HCT116 (cell line): Measurements from ENCODE around the gene KCTD19. TPM values are rescaled to one million over a fixed set of nuclear protein-coding genes. Genes with fewer than 3 reads are reported as not detected.
A peak's percentile ranks its signal among the peaks of the same experiment; 100 is the strongest.

Source experiments
- ATAC-seq: fragments of 200-7000 bp; cut with Tn5 transposase; 2 replicates; pipeline ENCODE4 v1.9.1; 2020; ENCODE audit warnings: mild to moderate bottlenecking, moderate library complexity
- BruUV-seq: library from RNA; stranded (reverse); fragments of 400-500 nt; replicated peaks from 2 replicates; lab custom pipeline; 2021; lab: Mats Ljungman, UMichigan
- CTCF ChIA-PET: fragments of 300-600 bp; sonication (Branson Sonifier 250); formaldehyde crosslinking; loops from one replicate; lab custom pipeline; 2021; ENCODE audit warnings: antibody characterized with exemption; lab: Charles Lee
- POLR2A ChIA-PET: fragments of 300-600, 350-600 bp; sonication (Branson Sonifier 250); formaldehyde crosslinking; loops from one replicate; lab custom pipeline; 2021; ENCODE audit warnings: antibody characterized with exemption; lab: Charles Lee
- RAD21 ChIA-PET, 2 experiments: fragments of 300-600 bp; sonication (Branson Sonifier 250); formaldehyde crosslinking; loops; one replicate each; lab custom pipeline; 2023; ENCODE audit warnings: low total read pairs in 2 of 2; ENCODE audit not compliant: uncharacterized antibody in 2 of 2, unreplicated experiment in 2 of 2, low non-redundant PET in 1 of 2; lab: Charles Lee
- DNase-seq: peaks from one replicate; pipeline ENCODE4 v3.0.0-alpha.2; 2010; ENCODE audit warnings: low read depth, low spot score
- H2AFZ ChIP-seq: fragments of 200-600 bp; shearing (Covaris generic), sonication (generic); 2 replicates; pipeline ENCODE4 v1.6.1; 2017; ENCODE audit warnings: low read depth, mixed run types, mixed read lengths, antibody characterized with exemption, low read length; ENCODE audit not compliant: poor library complexity, severe bottlenecking
- H3K27ac ChIP-seq: 2 replicates; pipeline ENCODE4 v1.5.1; 2012; ENCODE audit warnings: low read depth, low read length
- H3K27me3 ChIP-seq: fragments of 200-600 bp; sonication (generic); 2 replicates; pipeline ENCODE4 v1.6.1; 2016; ENCODE audit warnings: mixed run types, low read length, mixed read lengths; ENCODE audit not compliant: insufficient read depth
- H3K36me3 ChIP-seq, 2 experiments: fragments of 200-500 bp in 1 of 2; fragments of 200-600 bp in 1 of 2; sonication (Bioruptor generic) in 1 of 2; sonication (generic) in 1 of 2; 2 replicates each; pipeline versions ENCODE4 v1.5.1 to v1.6.1; 2014 to 2016; ENCODE audit warnings: low read length in 2 of 2, inconsistent platforms in 1 of 2, mixed read lengths in 1 of 2, mixed run types in 1 of 2; ENCODE audit not compliant: insufficient read depth in 2 of 2, control insufficient read depth in 1 of 2
- H3K4me1 ChIP-seq, 2 experiments: fragments of 200-600 bp in 1 of 2; sonication (generic) in 1 of 2; 2 replicates each; pipeline versions ENCODE4 v1.5.1 to v1.6.1; 2012 to 2017; ENCODE audit warnings: low read length in 2 of 2, inconsistent platforms in 1 of 2, mild to moderate bottlenecking in 1 of 2, mixed read lengths in 1 of 2, mixed run types in 1 of 2, moderate library complexity in 1 of 2; ENCODE audit not compliant: insufficient read depth in 2 of 2, control insufficient read depth in 1 of 2
- H3K4me2 ChIP-seq: fragments of 200-600 bp; sonication (generic); 2 replicates; pipeline ENCODE4 v1.6.1; 2017; ENCODE audit warnings: mixed run types, low read length, mixed read lengths
- H3K4me3 ChIP-seq, 2 experiments: fragments of 200-600 bp in 1 of 2; sonication (generic) in 1 of 2; replicated peaks in 1 of 2; 2 replicates each; pipeline ENCODE4 v1.5.1; 2011 to 2016; ENCODE audit warnings: low read length in 2 of 2, control low read depth in 1 of 2, low read depth in 1 of 2, mild to moderate bottlenecking in 1 of 2, mixed read lengths in 1 of 2, mixed run types in 1 of 2
- H3K79me2 ChIP-seq: fragments of 200-600 bp; sonication (generic); 2 replicates; pipeline ENCODE4 v1.6.1; 2017; ENCODE audit warnings: mild to moderate bottlenecking, mixed run types, low read length, moderate library complexity, mixed read lengths; ENCODE audit not compliant: insufficient read depth
- H3K9ac ChIP-seq: fragments of 200-600 bp; sonication (generic); 2 replicates; pipeline ENCODE4 v1.6.1; 2016; ENCODE audit warnings: low read length, mixed read lengths
- H3K9me2 ChIP-seq: fragments of 200-600 bp; sonication (generic), shearing (Covaris generic); 2 replicates; pipeline ENCODE4 v1.6.1; 2017; ENCODE audit warnings: mixed run types, mild to moderate bottlenecking, moderate library complexity; ENCODE audit not compliant: insufficient read depth
- H3K9me3 ChIP-seq, 2 experiments: fragments of 200-500 bp in 1 of 2; fragments of 200-600 bp in 1 of 2; sonication (Bioruptor generic) in 1 of 2; sonication (generic) in 1 of 2; 2 replicates each; pipeline ENCODE4 v1.6.1; 2014 to 2017; ENCODE audit warnings: low read length in 2 of 2, mixed read lengths in 2 of 2, inconsistent platforms in 1 of 2, low read depth in 1 of 2, mild to moderate bottlenecking in 1 of 2, mixed run types in 1 of 2, moderate library complexity in 1 of 2; ENCODE audit not compliant: control insufficient read depth in 1 of 2, insufficient read depth in 1 of 2
- H4K20me1 ChIP-seq: fragments of 200-600 bp; sonication (generic), shearing (Covaris generic); 2 replicates; pipeline ENCODE4 v1.6.1; 2017; ENCODE audit warnings: mixed run types, mild to moderate bottlenecking, moderate library complexity; ENCODE audit not compliant: insufficient read depth
- CBX3 ChIP-seq: IDR thresholded peaks from 2 replicates; pipeline ENCODE4 v1.6.1; 2012; ENCODE audit warnings: low read depth
- CEBPB ChIP-seq: IDR thresholded peaks from 2 replicates; pipeline ENCODE4 v1.6.1; 2012; ENCODE audit warnings: low read depth
- EGR1 ChIP-seq: IDR thresholded peaks from 2 replicates; pipeline ENCODE4 v1.6.1; 2012; ENCODE audit warnings: low read depth
- ELF1 ChIP-seq: IDR thresholded peaks from 2 replicates; pipeline ENCODE4 v1.6.1; 2012; ENCODE audit warnings: low read depth, borderline replicate concordance
- EZH2phosphoT487 ChIP-seq: fragments of 200-600 bp; IDR thresholded peaks from 2 replicates; pipeline ENCODE4 v1.6.1; 2018; ENCODE audit warnings: antibody characterized with exemption, borderline replicate concordance
- FOSL1 ChIP-seq: IDR thresholded peaks from 2 replicates; pipeline ENCODE4 v1.6.1; 2012; ENCODE audit warnings: low read depth
- JUND ChIP-seq: IDR thresholded peaks from 2 replicates; pipeline ENCODE4 v1.6.1; 2012
- MAX ChIP-seq: IDR thresholded peaks from 2 replicates; pipeline ENCODE4 v1.6.1; 2012
- POLR2A ChIP-seq: IDR thresholded peaks from 2 replicates; pipeline ENCODE4 v1.7.0; 2011; ENCODE audit warnings: borderline replicate concordance; ENCODE audit not compliant: insufficient read depth, insufficient read length; ENCODE audit errors: extremely low read depth
- POLR2AphosphoS5 ChIP-seq: IDR thresholded peaks from 2 replicates; pipeline ENCODE4 v1.6.1; 2011; ENCODE audit warnings: mild to moderate bottlenecking, low read depth, low read length, moderate library complexity
- RAD21 ChIP-seq: IDR thresholded peaks from 2 replicates; pipeline ENCODE4 v1.6.1; 2012; ENCODE audit warnings: low read depth, mild to moderate bottlenecking
- SIN3A ChIP-seq: IDR thresholded peaks from 2 replicates; pipeline ENCODE4 v1.6.1; 2012; ENCODE audit warnings: low read depth
- SP1 ChIP-seq: IDR thresholded peaks from 2 replicates; pipeline ENCODE4 v1.6.1; 2012; ENCODE audit warnings: low read depth
- TCF7L2 ChIP-seq: IDR thresholded peaks from 2 replicates; pipeline ENCODE4 v1.7.0; 2011; ENCODE audit warnings: borderline replicate concordance, inconsistent platforms; ENCODE audit not compliant: insufficient read depth, insufficient read length; ENCODE audit errors: extremely low read depth
- YY1 ChIP-seq: IDR thresholded peaks from 2 replicates; pipeline ENCODE4 v1.6.1; 2011; ENCODE audit warnings: low read length, low read depth, moderate library complexity, mild to moderate bottlenecking; ENCODE audit not compliant: insufficient replicate concordance; ENCODE audit errors: extremely low read depth
- ZBTB33 ChIP-seq: IDR thresholded peaks from 2 replicates; pipeline ENCODE4 v1.6.1; 2011; ENCODE audit warnings: mild to moderate bottlenecking, low read length, moderate library complexity; ENCODE audit not compliant: insufficient replicate concordance; ENCODE audit errors: extremely low read depth
- ZFX ChIP-seq: fragments of 450-650 bp; IDR thresholded peaks from 2 replicates; pipeline ENCODE4 v1.6.1; 2017
- ZNF274 ChIP-seq: fragments of 200-500 bp; sonication (Bioruptor generic); IDR thresholded peaks from 2 replicates; pipeline ENCODE4 v1.6.1; 2014; ENCODE audit warnings: mild to moderate bottlenecking, low read depth, low read length, inconsistent platforms
- intact Hi-C: fragments of 100-400 bp; cut with micrococcal nuclease; formaldehyde crosslinking; loops from 2 replicates; pipeline ENCODE4 v1.10.0; 2022
- total RNA-seq: library from RNA; stranded (reverse); gene quantifications from one replicate; pipeline ENCODE4 v1.2.1, GENCODE V29; 2021; ENCODE audit not compliant: unreplicated experiment
- TF ChIP-seq, protein P1 (sequence below), 3 experiments: fragments of 200-600 bp in 1 of 3; sonication (generic) in 1 of 3; IDR thresholded peaks in 2 of 3; conservative IDR thresholded peaks in 1 of 3; 2 replicates each; pipeline ENCODE4 v1.5.1; 2012 to 2017; ENCODE audit warnings: low read depth in 2 of 3, low read length in 2 of 3, antibody characterized with exemption in 1 of 3, borderline replicate concordance in 1 of 3, control low read depth in 1 of 3, mild to moderate bottlenecking in 1 of 3, mixed read lengths in 1 of 3, mixed run types in 1 of 3, moderate library complexity in 1 of 3; ENCODE audit not compliant: insufficient read depth in 1 of 3
- TF ChIP-seq, protein P2 (sequence below): IDR thresholded peaks from 2 replicates; pipeline ENCODE4 v1.6.1; 2012

The KCTD19 gene
- total RNA-seq, 1 experiment from 2014 or later = not detected

DNA sequence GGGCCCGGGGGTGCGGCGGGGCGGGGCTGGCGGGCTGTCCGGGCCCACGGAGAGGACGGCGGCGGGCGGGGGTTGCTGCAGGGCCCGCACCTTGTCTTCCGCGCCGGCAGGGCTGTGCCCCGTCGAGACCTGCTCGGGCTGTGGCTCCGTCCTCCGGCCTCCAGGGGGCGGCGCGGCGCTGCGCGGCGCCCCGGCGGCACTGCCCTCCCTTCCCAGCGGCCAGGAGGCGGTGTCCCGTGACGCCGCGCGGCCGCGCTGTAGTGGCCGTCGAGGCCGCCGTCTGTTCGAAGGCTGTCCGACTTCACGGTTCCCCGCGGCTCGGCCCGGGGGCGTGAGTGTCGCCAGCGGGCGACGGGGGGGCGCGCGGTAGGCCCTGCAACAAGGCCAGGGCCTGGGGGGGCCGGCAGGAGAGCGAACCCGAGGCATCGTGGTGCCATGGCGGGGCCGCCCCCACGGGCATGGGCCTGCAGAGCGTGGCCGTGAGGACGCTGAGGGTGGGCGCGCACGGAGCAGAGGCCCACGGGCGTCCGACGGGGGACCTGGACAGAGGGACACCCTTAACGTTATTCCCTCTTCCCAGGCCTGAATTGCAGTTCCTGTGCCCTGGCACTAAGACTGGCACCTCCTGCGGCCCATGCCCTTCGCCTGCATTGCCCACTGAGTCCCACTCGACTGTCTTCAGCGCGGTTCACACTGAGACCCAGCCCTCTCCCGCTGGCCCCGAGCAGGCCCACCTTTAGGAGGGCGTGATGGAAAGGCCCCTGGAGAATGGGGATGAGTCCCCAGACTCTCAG lies 47.0 kb downstream of the KCTD19 start, which contains the start of gene PLEKHG4:
TSS of gene PLEKHG4 (plus strand) at position 237 of the 794 bp plus-strand sequence. CDS start at position 750, 513 bp downstream.
- H2AFZ ChIP-seq = no peak within 1 kb of the TSS
- intact Hi-C loops = loop anchor here (5.0 kb wide), 1 partner anchor 58 kb away; no protein-coding TSS in a partner anchor
- peak within 1 kb of the TSS; percentile 86 to 87 for H3K4me3 ChIP-seq
- peaks cover 6 to 19% of the 10 kb centered on the region in 2 experiments; a peak in 2 of 4 replicates for H3K36me3 ChIP-seq
- ATAC-seq (peak; percentile 84), DNase-seq (peak; percentile 52)
- no peaks in the 10 kb centered on the region for H4K20me1 ChIP-seq
- CTCF ChIA-PET = interaction anchor here (1.2 to 3.2 kb wide), 2 partner anchors 19 to 262 kb away, joined by 3 to 22 read pairs; no protein-coding TSS in a partner anchor
- H3K9ac ChIP-seq = peak within 1 kb of the TSS; percentile 88
- peaks cover 28 to 39% of the 10 kb centered on the region in 2 experiments for H3K4me1 ChIP-seq
- RAD21 ChIA-PET = interaction anchor here in 1 of 2 experiments (1.5 kb wide), 1 partner anchor 19 kb away, joined by 4 read pairs; no protein-coding TSS in a partner anchor
- no TSS peak for BruUV-seq
- H3K27ac ChIP-seq = peak within 1 kb of the TSS; percentile 91
- H3K4me2 ChIP-seq = peak within 1 kb of the TSS; percentile 96
- H3K27me3 ChIP-seq = no peaks in the 10 kb centered on the region
- POLR2A ChIA-PET = interaction anchor here (2.7 kb wide), 1 partner anchor 10 kb away, joined by 8 read pairs; no protein-coding TSS in a partner anchor
- no peaks in the 10 kb centered on the region for H3K9me3 ChIP-seq
- peaks cover 31% of the 10 kb centered on the region for H3K79me2 ChIP-seq
- no peaks in the 10 kb centered on the region for H3K9me2 ChIP-seq
- TF ChIP-seq EGR1 = no peak
- TF ChIP-seq ZBTB33 = no peak
- TF ChIP-seq SIN3A = no peak
- peak; percentile 61 for TF ChIP-seq TCF7L2
- TF ChIP-seq, protein P1, sequence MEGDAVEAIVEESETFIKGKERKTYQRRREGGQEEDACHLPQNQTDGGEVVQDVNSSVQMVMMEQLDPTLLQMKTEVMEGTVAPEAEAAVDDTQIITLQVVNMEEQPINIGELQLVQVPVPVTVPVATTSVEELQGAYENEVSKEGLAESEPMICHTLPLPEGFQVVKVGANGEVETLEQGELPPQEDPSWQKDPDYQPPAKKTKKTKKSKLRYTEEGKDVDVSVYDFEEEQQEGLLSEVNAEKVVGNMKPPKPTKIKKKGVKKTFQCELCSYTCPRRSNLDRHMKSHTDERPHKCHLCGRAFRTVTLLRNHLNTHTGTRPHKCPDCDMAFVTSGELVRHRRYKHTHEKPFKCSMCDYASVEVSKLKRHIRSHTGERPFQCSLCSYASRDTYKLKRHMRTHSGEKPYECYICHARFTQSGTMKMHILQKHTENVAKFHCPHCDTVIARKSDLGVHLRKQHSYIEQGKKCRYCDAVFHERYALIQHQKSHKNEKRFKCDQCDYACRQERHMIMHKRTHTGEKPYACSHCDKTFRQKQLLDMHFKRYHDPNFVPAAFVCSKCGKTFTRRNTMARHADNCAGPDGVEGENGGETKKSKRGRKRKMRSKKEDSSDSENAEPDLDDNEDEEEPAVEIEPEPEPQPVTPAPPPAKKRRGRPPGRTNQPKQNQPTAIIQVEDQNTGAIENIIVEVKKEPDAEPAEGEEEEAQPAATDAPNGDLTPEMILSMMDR (IDR thresholded peaks at IDR 0.05 in 2 of 3, conservative IDR thresholded peaks at IDR 0.05 in 1 of 3; ENCODE audit: borderline replicate concordance in 1 of 3, insufficient read depth in 1 of 3, low read depth in 2 of 3, low read length in 2 of 3) = peak in 2 of 3 experiments; percentile 62 to 79; a peak in 4 of 6 replicates
- TF ChIP-seq, protein P2, sequence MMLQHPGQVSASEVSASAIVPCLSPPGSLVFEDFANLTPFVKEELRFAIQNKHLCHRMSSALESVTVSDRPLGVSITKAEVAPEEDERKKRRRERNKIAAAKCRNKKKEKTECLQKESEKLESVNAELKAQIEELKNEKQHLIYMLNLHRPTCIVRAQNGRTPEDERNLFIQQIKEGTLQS = no peak
- TF ChIP-seq POLR2AphosphoS5 = peak; percentile 82
- TF ChIP-seq FOSL1 = no peak
- TF ChIP-seq ELF1 = no peak
- TF ChIP-seq POLR2A = peak; percentile 33
- no peak for TF ChIP-seq RAD21
- TF ChIP-seq ZFX = peak; percentile 93
- no peak for TF ChIP-seq MAX
- no peak for TF ChIP-seq ZNF274
- no peak for TF ChIP-seq CBX3
- no peak for TF ChIP-seq EZH2phosphoT487
- no peak for TF ChIP-seq SP1
- no peak for TF ChIP-seq CEBPB
- TF ChIP-seq JUND = no peak
- TF ChIP-seq YY1 = peak; percentile 78
